ENCODE results near the gene SLC9A2. TPM values are rescaled to one million over a fixed set of nuclear protein-coding genes. Genes with fewer than 3 reads are reported as not detected.

The SLC9A2 gene
- total and polyA plus RNA-seq, 8 donors = 0.02 to 0.22 (median 0.06) TPM; not detected in 4

- TF ChIP-seq, protein P1, sequence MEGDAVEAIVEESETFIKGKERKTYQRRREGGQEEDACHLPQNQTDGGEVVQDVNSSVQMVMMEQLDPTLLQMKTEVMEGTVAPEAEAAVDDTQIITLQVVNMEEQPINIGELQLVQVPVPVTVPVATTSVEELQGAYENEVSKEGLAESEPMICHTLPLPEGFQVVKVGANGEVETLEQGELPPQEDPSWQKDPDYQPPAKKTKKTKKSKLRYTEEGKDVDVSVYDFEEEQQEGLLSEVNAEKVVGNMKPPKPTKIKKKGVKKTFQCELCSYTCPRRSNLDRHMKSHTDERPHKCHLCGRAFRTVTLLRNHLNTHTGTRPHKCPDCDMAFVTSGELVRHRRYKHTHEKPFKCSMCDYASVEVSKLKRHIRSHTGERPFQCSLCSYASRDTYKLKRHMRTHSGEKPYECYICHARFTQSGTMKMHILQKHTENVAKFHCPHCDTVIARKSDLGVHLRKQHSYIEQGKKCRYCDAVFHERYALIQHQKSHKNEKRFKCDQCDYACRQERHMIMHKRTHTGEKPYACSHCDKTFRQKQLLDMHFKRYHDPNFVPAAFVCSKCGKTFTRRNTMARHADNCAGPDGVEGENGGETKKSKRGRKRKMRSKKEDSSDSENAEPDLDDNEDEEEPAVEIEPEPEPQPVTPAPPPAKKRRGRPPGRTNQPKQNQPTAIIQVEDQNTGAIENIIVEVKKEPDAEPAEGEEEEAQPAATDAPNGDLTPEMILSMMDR (IDR thresholded peaks at IDR 0.05) = no peak
- Histone ChIP-seq H3K4me3 (no peak overlapping the region), H3K4me1 (no peaks in the 10 kb centered on the region), H3K27me3 (peaks cover 0 to 4% (median 0%) of the 10 kb centered on the region in 4 donors), H3K9me3 (no peaks in the 10 kb centered on the region), H3K27ac (no peak overlapping the region), H3K36me3 (no peaks in the 10 kb centered on the region)
- ATAC-seq = no peak
- no peak for DNase-seq
- intact Hi-C loops (cut with DNase I) = no loop called here
- no peak for FAIRE-seq
- WGBS, 2 donors = 77 to 85% methylated on average over 2 of the region's 2 CpGs
These were observed 45.1 kb downstream of the SLC9A2 start for GRCh38 chr2:102664471-102664909.

DNA sequence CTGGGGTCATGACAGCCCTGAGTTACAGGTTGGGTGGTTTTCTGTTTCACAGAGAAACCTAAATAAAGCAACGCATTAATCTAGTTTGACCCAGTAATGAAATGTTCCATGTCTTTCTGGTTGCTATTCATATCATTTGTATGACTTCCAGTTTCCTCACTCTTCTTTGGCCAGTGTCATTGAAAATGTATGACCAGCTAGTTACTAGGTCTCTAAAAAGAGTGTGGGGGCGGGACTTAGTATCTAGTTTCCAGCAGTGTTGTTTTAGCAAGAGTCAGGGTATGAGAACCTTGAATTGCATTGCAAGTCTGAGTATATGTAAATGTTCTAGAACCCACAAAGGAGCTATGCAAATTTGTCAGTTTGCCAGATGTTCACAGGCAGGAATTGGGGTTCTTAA lies 47.7 kb downstream of the SLC9A2 start:
- ATAC-seq (no peak), FAIRE-seq (no peak), DNase-seq (no peak)
- intact Hi-C loops (cut with DNase I) = no loop called here
- no peak overlapping the region for H3K4me3 ChIP-seq
- TF ChIP-seq, protein P1 (IDR thresholded peaks at IDR 0.05) = no peak
- WGBS, 2 donors = 71 to 73% methylated on average over 2 of the region's 2 CpGs
- no peaks in the 10 kb centered on the region for H3K36me3 ChIP-seq
- no peaks in the 10 kb centered on the region for H3K9me3 ChIP-seq
- no peak overlapping the region for H3K27ac ChIP-seq
- H3K27me3 ChIP-seq = no peaks in the 10 kb centered on the region
- H3K4me1 ChIP-seq = no peaks in the 10 kb centered on the region

DNA sequence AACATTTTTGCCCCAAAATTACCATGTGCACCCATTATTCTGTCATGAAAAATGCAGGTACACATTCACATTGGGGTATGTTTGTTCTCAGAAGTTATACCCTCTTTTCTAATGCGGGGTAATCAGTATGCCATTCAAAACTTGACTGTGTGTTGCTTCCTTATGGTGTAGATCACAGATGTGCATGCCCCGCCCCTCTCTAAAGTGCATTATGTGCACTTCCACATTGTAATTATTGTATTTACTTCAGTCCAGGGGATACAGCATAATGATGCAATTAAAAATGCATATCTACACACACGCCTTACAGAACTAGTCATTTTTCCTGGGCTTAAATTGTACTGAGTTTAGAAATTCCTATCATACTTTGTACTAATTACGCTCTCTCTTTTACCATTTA lies 48.8 kb downstream of the SLC9A2 start:
- Histone ChIP-seq H3K36me3 (no peaks in the 10 kb centered on the region), H3K4me1 (no peaks in the 10 kb centered on the region), H3K27ac (no peak overlapping the region), H3K4me3 (no peak overlapping the region), H3K27me3 (no peaks in the 10 kb centered on the region), H3K9me3 (no peaks in the 10 kb centered on the region)
- DNase-seq (no peak), FAIRE-seq (no peak), ATAC-seq (no peak)
- TF ChIP-seq, protein P1 (IDR thresholded peaks at IDR 0.05) = no peak
- 80 to 85% methylated on average over 4 of the region's 4 CpGs for WGBS, 2 donors
- intact Hi-C loops (cut with DNase I) = no loop called here

DNA sequence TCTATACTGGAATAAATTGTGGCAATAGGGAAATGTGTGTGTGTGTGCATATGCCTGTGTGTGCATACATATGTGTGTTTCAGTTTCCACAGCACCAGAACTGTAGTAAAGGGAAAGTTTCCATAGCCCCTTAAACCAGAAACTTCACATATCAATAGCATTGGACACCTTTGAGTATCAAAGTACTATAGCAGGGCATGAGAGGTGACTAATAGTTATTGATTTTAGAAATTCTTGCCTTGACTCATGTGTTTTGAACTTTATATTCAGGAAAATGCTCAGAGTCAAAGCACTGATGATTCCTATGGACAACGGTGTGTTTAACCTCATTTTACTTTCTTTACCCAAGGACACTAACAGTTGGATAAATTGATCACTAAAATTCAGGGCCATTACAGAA lies 50.0 kb downstream of the SLC9A2 start:
- Histone ChIP-seq H3K4me3 (no peak overlapping the region), H3K4me1 (no peaks in the 10 kb centered on the region), H3K27ac (no peak overlapping the region), H3K36me3 (no peaks in the 10 kb centered on the region), H3K9me3 (no peaks in the 10 kb centered on the region), H3K27me3 (no peaks in the 10 kb centered on the region)
- no peak for FAIRE-seq
- 30 to 37% methylated on average over 1 of the region's 1 CpG for WGBS, 2 donors
- ATAC-seq = no peak
- no peak for DNase-seq
- intact Hi-C loops (cut with DNase I) = no loop called here
- TF ChIP-seq, protein P1 (IDR thresholded peaks at IDR 0.05) = no peak

DNA sequence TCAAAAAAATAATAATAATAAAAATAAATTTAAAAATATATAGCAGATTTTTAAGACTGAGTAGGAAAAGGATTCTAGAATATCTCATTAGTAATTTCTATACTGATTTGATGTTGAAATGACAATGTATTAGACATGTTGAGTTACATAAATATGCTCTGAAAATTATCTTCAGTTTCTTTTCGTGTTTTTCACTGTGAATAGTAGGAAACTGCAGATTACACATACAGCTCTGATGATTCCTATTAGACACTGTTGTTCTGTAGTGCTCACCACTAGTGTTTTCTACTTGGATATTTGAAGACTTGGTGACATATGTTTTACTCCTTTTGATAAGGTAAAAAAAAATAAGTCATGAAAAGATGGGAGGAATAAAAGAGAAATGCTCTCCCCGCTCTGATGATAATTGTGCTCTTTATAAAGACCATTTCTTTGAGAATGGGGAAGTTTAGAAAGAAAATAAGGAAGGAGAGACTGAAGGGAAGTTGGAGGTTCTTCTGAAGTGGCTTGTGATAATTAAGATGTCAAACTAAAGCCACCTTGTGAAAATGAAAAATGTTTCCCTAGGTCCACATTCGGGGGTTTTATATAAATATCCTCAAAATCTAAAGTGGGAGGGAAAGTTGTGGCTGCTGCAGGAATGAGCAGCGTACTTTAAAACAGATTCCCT lies 52.9 kb downstream of the SLC9A2 start:
- ATAC-seq = no peak
- Histone ChIP-seq H3K27ac (no peak overlapping the region), H3K4me3 (no peak overlapping the region), H3K4me1 (no peaks in the 10 kb centered on the region), H3K9me3 (no peaks in the 10 kb centered on the region), H3K27me3 (no peaks in the 10 kb centered on the region), H3K36me3 (no peaks in the 10 kb centered on the region)
- 65 to 67% methylated on average over 4 of the region's 4 CpGs for WGBS, 2 donors
- intact Hi-C loops (cut with DNase I) = no loop called here
- FAIRE-seq = no peak
- TF ChIP-seq, protein P1 (IDR thresholded peaks at IDR 0.05) = no peak
- DNase-seq = no peak
